ENCODE measurements around the gene THOP1.

The THOP1 gene

DNA sequence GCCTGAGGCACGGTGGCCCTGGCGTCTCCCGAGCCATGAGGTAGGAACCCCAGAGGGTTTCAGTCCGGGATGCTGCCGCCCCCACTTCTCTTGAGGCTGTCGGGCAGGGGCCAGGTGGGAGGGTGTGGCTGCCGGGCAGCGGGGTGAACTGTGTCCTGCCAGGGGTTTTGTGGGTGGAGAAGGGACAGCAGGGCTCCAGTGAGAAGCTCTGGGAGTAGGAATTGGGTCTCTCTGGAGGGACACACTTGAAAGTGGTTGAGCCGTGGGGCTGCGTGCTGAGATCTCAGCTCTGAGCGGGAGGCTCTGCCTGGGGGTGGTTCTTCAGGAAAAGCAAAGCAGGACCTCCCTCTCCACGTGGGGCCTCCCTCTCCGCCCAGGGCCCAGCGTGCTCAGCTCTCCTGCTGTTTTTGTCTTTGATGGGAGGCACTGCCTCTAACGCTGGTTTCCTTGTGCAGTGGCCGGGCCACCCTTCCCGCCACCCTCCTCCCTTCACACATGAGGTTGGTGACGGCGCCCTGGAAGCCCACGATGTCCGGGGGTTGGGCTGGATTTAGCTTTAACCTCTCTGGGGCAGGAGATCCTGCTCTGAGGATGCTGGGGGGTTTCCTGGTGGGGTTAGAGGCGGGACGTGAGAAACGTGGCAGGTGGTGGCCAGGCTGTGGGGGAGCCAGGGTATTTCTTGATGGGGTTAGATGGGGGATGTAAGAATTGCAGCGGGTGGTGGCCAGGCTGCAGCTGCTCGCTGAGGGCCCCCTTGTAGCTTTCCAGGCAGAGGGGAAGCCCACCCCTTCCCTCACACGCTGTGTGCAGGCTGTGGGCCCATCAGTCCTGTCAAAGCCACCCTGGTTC is 19.1 kb downstream of the THOP1 start:
- Histone ChIP-seq H3K4me1 (ENCODE audit: control insufficient read depth in 1 of 2, insufficient read depth in 1 of 2, low read depth in 1 of 2, low read length in 1 of 2) (no peaks in the 10 kb centered on the region), H3K36me3 (peaks cover 65% of the 10 kb centered on the region), H3K27ac (no peak overlapping the region), H3K27me3 (no peaks in the 10 kb centered on the region), H3K9me3 (no peaks in the 10 kb centered on the region), H3K4me3 (ENCODE audit: low read depth in 1 of 2, low read length in 1 of 2) (no peak overlapping the region)
- TF ChIP-seq, protein P1, sequence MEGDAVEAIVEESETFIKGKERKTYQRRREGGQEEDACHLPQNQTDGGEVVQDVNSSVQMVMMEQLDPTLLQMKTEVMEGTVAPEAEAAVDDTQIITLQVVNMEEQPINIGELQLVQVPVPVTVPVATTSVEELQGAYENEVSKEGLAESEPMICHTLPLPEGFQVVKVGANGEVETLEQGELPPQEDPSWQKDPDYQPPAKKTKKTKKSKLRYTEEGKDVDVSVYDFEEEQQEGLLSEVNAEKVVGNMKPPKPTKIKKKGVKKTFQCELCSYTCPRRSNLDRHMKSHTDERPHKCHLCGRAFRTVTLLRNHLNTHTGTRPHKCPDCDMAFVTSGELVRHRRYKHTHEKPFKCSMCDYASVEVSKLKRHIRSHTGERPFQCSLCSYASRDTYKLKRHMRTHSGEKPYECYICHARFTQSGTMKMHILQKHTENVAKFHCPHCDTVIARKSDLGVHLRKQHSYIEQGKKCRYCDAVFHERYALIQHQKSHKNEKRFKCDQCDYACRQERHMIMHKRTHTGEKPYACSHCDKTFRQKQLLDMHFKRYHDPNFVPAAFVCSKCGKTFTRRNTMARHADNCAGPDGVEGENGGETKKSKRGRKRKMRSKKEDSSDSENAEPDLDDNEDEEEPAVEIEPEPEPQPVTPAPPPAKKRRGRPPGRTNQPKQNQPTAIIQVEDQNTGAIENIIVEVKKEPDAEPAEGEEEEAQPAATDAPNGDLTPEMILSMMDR (IDR thresholded peaks at IDR 0.05), result no peak

DNA sequence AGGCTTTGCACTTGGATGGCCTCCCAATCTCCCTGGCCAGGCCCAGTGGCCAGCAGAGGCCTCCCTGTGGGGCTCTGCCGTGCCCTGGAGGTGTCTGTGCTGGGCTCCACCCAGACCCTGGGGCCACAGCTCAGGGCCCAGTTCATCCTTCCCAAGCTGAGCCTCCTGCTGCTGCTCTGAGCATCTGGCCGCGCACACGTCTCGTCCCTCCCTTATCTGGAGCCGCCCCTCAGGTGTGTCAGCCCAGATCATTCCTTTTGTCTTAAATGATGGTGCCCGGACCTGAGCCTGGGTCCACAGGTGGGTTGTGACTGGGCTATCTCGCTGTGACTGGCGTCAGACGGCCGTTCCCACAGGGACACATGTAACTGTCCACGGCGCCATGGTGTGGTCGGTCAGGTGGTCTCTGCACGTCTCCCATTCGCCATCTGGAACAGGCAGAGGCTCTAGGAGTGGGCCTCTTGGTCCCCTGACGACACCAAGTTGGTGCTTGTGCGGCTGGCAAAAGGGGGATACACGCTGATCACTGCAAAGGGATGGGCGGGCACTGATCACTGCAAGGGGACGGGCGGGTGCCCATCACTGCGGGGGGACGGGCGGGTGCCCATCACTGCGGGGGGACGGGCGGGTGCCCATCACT is 20.1 kb downstream of the THOP1 start:
- H3K36me3 ChIP-seq, result peaks cover 70% of the 10 kb centered on the region
- TF ChIP-seq, protein P1 (IDR thresholded peaks at IDR 0.05), result no peak
- H3K27ac ChIP-seq, result no peak overlapping the region
- H3K4me1 ChIP-seq (ENCODE audit: control insufficient read depth in 1 of 2, insufficient read depth in 1 of 2, low read depth in 1 of 2, low read length in 1 of 2), result no peaks in the 10 kb centered on the region
- no peak overlapping the region for H3K4me3 ChIP-seq (ENCODE audit: low read depth in 1 of 2, low read length in 1 of 2)
- no peaks in the 10 kb centered on the region for H3K9me3 ChIP-seq
- H3K27me3 ChIP-seq, result no peaks in the 10 kb centered on the region

DNA sequence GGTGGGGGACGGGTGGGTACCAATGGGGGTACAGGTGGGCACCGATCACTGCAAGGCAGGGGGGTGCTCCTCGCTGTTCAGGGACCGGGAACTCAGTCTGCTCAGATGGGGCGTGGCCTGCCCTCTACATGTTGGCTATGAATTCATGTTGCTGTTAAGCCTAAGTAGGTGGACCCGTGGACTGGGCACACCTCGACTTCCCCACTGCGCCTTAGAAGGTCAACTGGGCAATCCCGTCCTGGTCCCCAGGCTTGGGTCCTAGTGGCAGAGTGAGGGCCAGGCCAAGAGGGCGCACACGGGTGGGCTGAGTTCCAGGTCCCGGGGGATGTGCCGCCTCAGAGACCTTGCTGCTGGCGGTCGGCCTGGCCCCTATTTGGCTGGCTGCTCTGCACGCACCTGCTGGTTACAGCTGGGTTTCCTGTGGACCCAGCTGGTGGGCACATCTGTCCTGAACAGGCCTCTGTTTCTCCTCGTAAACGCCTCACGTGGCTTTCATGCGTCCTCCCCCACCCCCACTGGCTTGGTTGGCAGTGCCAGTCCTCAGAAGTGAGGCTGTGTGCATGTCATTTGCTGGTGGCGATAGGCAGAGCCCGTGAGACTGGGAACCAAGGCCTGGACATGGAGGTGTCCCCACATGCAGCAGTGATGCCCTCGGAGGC is 20.8 kb downstream of the THOP1 start:
- TF ChIP-seq, protein P1 (IDR thresholded peaks at IDR 0.05), result no peak
- peaks cover 77% of the 10 kb centered on the region for H3K36me3 ChIP-seq
- H3K27me3 ChIP-seq, result no peaks in the 10 kb centered on the region

DNA sequence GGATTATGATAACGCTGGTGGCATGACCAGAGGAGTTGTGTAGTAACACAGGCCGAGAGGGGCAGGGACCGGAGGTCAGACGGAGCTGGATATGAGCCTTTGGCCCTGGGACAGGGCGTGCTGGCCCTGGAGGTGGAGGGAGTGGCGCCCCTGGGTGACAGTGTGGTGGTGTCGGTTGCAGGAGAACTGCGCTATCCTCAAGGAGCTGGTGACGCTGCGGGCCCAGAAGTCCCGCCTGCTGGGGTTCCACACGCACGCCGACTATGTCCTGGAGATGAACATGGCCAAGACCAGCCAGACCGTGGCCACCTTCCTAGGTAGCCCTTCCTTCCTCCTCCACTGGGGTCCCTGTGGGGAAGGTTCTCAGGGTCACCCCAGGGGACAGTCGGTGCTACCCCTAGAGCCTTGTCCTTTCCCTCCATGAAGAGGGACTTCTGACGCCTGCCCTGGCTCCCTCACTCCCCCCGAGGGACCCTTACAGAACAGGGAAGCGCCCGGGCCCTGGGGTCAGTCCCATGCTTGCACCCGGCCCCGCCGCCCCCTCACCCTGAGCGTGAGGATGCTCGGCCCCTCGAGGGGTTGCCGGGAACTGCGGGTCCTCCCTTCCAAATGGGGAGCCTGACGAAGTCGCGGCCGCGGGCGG is 21.6 kb downstream of the THOP1 start:
- Histone ChIP-seq H3K27ac (no peak overlapping the region), H3K9me3 (no peaks in the 10 kb centered on the region), H3K36me3 (peaks cover 85% of the 10 kb centered on the region), H3K4me1 (ENCODE audit: control insufficient read depth in 1 of 2, insufficient read depth in 1 of 2, low read depth in 1 of 2, low read length in 1 of 2) (no peaks in the 10 kb centered on the region), H3K27me3 (no peaks in the 10 kb centered on the region), H3K4me3 (ENCODE audit: low read depth in 1 of 2, low read length in 1 of 2) (no peak overlapping the region)
- TF ChIP-seq, protein P1 (IDR thresholded peaks at IDR 0.05), result no peak

More for the DNA sequence above, 20.8 kb downstream of the THOP1 start:
- Histone ChIP-seq H3K4me3 (ENCODE audit: low read depth in 1 of 2, low read length in 1 of 2) (no peak overlapping the region), H3K4me1 (ENCODE audit: control insufficient read depth in 1 of 2, insufficient read depth in 1 of 2, low read depth in 1 of 2, low read length in 1 of 2) (no peaks in the 10 kb centered on the region), H3K27ac (no peak overlapping the region), H3K9me3 (no peaks in the 10 kb centered on the region)

DNA sequence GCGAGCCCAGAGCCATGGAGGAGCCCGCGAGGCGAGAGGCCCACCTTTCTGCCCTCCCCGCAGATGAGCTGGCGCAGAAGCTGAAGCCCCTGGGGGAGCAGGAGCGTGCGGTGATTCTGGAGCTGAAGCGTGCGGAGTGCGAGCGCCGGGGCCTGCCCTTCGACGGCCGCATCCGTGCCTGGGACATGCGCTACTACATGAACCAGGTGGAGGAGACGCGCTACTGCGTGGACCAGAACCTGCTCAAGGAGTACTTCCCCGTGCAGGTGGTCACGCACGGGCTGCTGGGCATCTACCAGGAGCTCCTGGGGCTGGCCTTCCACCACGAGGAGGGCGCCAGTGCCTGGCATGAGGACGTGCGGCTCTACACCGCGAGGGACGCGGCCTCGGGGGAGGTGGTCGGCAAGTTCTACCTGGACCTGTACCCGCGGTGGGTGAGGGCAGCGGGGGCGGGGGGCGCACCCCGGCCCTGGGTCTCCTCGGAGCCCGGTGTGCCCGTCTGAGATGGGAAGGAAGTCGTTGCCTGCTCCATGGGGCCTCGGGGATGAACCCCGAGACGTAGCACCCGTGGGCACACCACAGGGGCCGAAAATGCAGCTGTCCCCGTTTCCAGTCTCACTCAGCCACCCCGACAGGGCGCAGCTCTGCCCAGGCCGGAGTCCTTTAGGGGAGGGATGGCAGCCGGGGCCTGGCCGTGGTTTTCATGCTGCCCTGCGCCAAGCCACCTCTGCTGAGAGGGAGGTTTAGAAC is 22.3 kb downstream of the THOP1 start:
- Histone ChIP-seq H3K4me1 (ENCODE audit: control insufficient read depth in 1 of 2, insufficient read depth in 1 of 2, low read depth in 1 of 2, low read length in 1 of 2) (no peaks in the 10 kb centered on the region), H3K9me3 (no peaks in the 10 kb centered on the region), H3K4me3 (ENCODE audit: low read depth in 1 of 2, low read length in 1 of 2) (no peak overlapping the region), H3K27ac (no peak overlapping the region), H3K36me3 (peaks cover 86% of the 10 kb centered on the region), H3K27me3 (no peaks in the 10 kb centered on the region)
- TF ChIP-seq, protein P1 (IDR thresholded peaks at IDR 0.05), result no peak
